ENCODE data around the gene PTPRQ. TPM values are rescaled to one million over a fixed set of nuclear protein-coding genes. Genes with fewer than 3 reads are reported as not detected.
A peak's percentile ranks its signal among the peaks of the same experiment; 100 is the strongest.

PTPRQ gene
- total RNA-seq, 8 experiments from 2014 or later: 0.08 to 20.0 (median 0.57) TPM; not detected in 1

GRCh38 chr12:80707126-80707829, 263.2 kb downstream of the PTPRQ start, which contains the start of gene MYF6:
TSS of gene MYF6 (plus strand) at chr12:80707634. CDS start at chr12:80707720, 86 bp downstream.
- WGBS, 10 experiments: 0 to 100% (median 80%) methylated on average over 1 to 4 of the region's 4 CpGs; no CpG with 5 or more reads in 2 of the 10 experiments
- in situ Hi-C loops (cut with MboI; ENCODE audit: low pct_unique_long_range_greater_than_20kb in 2 of 9, low sequenced_read_pairs in 9 of 9, unreplicated experiment in 9 of 9): no loop called here
- no peak for ATAC-seq (replicated peaks in 6 of 8)
- Histone ChIP-seq H3K4me3 (peak within 1 kb of the TSS in 2 of 5 donors; percentile 9 to 19), H3K4me1 (replicated peaks in 1 of 2) (no peaks in the 10 kb centered on the region), H3K27ac (no peak within 1 kb of the TSS)

DNA sequence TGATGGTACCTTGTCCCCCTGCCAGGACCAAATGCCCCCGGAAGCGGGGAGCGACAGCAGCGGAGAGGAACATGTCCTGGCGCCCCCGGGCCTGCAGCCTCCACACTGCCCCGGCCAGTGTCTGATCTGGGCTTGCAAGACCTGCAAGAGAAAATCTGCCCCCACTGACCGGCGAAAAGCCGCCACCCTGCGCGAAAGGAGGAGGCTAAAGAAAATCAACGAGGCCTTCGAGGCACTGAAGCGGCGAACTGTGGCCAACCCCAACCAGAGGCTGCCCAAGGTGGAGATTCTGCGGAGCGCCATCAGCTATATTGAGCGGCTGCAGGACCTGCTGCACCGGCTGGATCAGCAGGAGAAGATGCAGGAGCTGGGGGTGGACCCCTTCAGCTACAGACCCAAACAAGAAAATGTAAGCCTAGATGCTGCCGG, 263.8 kb downstream of the PTPRQ start:
- H3K4me3 ChIP-seq: no peak overlapping the region
- in situ Hi-C loops (cut with MboI; ENCODE audit: low pct_unique_long_range_greater_than_20kb in 2 of 9, low sequenced_read_pairs in 9 of 9, unreplicated experiment in 9 of 9): no loop called here
- H3K27ac ChIP-seq: no peak overlapping the region
- no peaks in the 10 kb centered on the region for H3K4me1 ChIP-seq (replicated peaks in 1 of 2)
- no peak for ATAC-seq (replicated peaks in 6 of 8)
- WGBS, 10 experiments: 65 to 100% (median 85%) methylated on average over 1 to 18 of the region's 21 CpGs; no CpG with 5 or more reads in 3 of the 10 experiments

DNA sequence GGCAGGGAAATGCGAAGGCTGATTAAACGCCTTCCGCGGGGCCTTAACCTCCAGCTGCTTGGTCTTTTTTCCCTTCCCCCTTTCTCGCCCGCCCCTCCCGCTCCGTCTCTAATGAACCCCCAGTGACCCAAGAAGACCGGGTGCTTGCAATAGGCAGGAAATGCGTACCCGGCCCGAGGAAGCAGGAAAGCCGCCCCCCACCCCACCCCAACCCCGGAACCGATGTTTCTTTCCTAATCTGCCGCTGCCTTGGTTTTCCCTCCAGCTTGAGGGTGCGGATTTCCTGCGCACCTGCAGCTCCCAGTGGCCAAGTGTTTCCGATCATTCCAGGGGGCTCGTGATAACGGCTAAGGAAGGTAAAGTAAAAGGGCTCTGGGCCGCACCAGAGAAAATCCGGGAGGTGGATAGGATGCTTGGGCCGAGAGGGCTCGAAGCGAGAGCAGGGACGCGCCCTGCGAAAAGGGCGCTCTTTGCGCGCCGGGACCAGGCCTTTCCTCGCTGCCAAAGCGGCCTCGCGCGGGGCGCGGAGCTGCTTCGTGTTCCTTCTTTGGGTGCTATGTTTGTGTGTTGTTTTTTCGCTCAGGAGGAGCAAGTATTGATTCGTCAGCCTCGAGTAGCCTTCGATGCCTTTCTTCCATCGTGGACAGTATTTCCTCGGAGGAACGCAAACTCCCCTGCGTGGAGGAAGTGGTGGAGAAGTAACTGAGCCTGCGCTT, 264.4 kb downstream of the PTPRQ start:
- H3K4me3 ChIP-seq: peak overlapping the region in 2 of 5 donors; percentile 9 to 19
- H3K27ac ChIP-seq: no peak overlapping the region
- in situ Hi-C loops (cut with MboI; ENCODE audit: low pct_unique_long_range_greater_than_20kb in 2 of 9, low sequenced_read_pairs in 9 of 9, unreplicated experiment in 9 of 9): no loop called here
- ATAC-seq (replicated peaks in 6 of 8): no peak
- WGBS, 10 experiments: 15 to 100% (median 43%) methylated on average over 1 to 11 of the region's 50 CpGs; no CpG with 5 or more reads in 2 of the 10 experiments
- no peaks in the 10 kb centered on the region for H3K4me1 ChIP-seq (replicated peaks in 1 of 2)

- H3K27ac ChIP-seq: no peak overlapping the region
- H3K4me1 ChIP-seq (replicated peaks in 1 of 2): no peaks in the 10 kb centered on the region
- WGBS, 10 experiments: 37 to 86% (median 59%) methylated on average over 1 to 10 of the region's 10 CpGs
- no peak overlapping the region for H3K4me3 ChIP-seq
- ATAC-seq (replicated peaks in 6 of 8): no peak
- in situ Hi-C loops (cut with MboI; ENCODE audit: low pct_unique_long_range_greater_than_20kb in 2 of 9, low sequenced_read_pairs in 9 of 9, unreplicated experiment in 9 of 9): no loop called here
These were observed 264.9 kb downstream of the PTPRQ start for GRCh38 chr12:80708975-80709328.

- ATAC-seq (replicated peaks in 6 of 8): no peak
- H3K27ac ChIP-seq: no peak overlapping the region
- WGBS, 10 experiments: 20 to 91% (median 83%) methylated on average over 1 to 13 of the region's 20 CpGs; no CpG with 5 or more reads in 1 of the 10 experiments
- no peaks in the 10 kb centered on the region for H3K4me1 ChIP-seq (replicated peaks in 1 of 2)
- in situ Hi-C loops (cut with MboI; ENCODE audit: low pct_unique_long_range_greater_than_20kb in 2 of 9, low sequenced_read_pairs in 9 of 9, unreplicated experiment in 9 of 9): no loop called here
- H3K4me3 ChIP-seq: no peak overlapping the region
These were observed 266.0 kb downstream of the PTPRQ start for GRCh38 chr12:80709811-80710726.

- no peak for ATAC-seq (replicated peaks in 6 of 8)
- H3K4me1 ChIP-seq (replicated peaks in 1 of 2): no peaks in the 10 kb centered on the region
- H3K4me3 ChIP-seq: no peak overlapping the region
- in situ Hi-C loops (cut with MboI; ENCODE audit: low pct_unique_long_range_greater_than_20kb in 2 of 9, low sequenced_read_pairs in 9 of 9, unreplicated experiment in 9 of 9): no loop called here
- H3K27ac ChIP-seq: no peak overlapping the region
- 20 to 100% (median 86%) methylated on average over 1 of the region's 1 CpG; no CpG with 5 or more reads in 3 of the 10 experiments for WGBS, 10 experiments
These were observed 266.9 kb downstream of the PTPRQ start for GRCh38 chr12:80710727-80711449.

DNA sequence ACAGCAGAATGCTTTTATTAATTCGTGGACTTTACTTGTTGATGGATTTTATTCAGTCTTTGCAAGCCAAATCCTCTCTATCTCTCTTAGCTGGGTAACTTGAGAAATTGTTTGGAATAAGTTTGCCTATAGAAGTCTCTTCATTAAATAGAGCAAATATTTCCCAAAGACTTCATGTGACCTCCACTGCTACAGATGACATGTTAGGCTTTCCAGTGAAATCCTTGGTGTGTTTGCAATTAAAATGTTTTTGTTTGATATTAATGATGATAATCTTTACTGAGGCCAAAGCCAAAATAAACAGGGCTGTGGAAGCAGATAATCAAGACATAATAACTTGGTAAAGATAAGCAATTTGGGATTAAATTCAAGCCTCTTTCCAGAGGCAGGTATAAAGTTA, 267.8 kb downstream of the PTPRQ start:
- in situ Hi-C loops (cut with MboI; ENCODE audit: low pct_unique_long_range_greater_than_20kb in 2 of 9, low sequenced_read_pairs in 9 of 9, unreplicated experiment in 9 of 9): no loop called here
- H3K4me3 ChIP-seq: no peak overlapping the region
- no peaks in the 10 kb centered on the region for H3K4me1 ChIP-seq (replicated peaks in 1 of 2)
- 33 to 89% (median 67%) methylated on average over 1 of the region's 1 CpG; no CpG with 5 or more reads in 3 of the 10 experiments for WGBS, 10 experiments
- no peak for ATAC-seq (replicated peaks in 6 of 8)
- H3K27ac ChIP-seq: no peak overlapping the region

DNA sequence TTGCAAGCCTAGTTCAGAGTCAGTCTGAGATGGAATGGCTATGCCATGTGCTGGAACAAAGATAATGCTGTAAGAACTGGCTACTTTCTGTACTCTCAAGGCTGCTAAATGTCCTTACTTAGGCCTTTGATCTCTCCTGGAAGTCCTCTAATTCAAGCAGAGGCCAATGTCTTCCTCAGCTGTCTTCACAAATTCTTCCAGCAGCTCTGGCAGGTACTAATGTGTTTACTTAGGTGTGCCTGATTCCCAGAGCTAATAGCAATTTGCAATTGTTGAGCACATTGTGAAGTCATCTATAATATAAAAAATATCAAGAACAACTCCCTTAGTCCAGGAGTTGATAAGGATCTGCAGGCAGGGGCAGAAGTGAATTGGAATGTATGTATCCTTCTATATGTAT, 268.8 kb downstream of the PTPRQ start:
- H3K27ac ChIP-seq: no peak overlapping the region
- ATAC-seq (replicated peaks in 6 of 8): no peak
- in situ Hi-C loops (cut with MboI; ENCODE audit: low pct_unique_long_range_greater_than_20kb in 2 of 9, low sequenced_read_pairs in 9 of 9, unreplicated experiment in 9 of 9): no loop called here
- H3K4me1 ChIP-seq (replicated peaks in 1 of 2): no peaks in the 10 kb centered on the region
- no peak overlapping the region for H3K4me3 ChIP-seq

DNA sequence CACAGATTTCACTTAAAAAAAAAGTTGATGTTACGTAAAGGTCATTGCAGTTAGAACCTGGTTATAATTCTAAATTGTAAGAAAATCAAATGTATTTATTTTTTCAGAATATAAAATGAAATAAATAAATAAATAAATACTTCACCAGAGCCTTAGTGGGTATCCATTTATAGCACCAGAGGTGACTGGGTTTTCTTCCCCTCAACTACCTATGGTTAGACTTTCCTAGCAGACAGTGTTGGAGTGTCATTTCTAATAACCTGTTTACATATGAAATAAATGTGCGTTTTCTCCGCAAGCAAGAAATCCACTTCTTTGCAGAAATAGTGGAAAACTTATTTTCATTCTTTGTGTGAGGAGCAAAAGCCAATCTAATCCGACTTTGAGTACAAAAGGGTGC, 269.4 kb downstream of the PTPRQ start:
- no peak overlapping the region for H3K27ac ChIP-seq
- WGBS, 10 experiments: 73 to 100% (median 84%) methylated on average over 1 to 4 of the region's 4 CpGs
- in situ Hi-C loops (cut with MboI; ENCODE audit: low pct_unique_long_range_greater_than_20kb in 2 of 9, low sequenced_read_pairs in 9 of 9, unreplicated experiment in 9 of 9): no loop called here
- no peaks in the 10 kb centered on the region for H3K4me1 ChIP-seq (replicated peaks in 1 of 2)
- no peak overlapping the region for H3K4me3 ChIP-seq
- ATAC-seq (replicated peaks in 6 of 8): no peak

GRCh38 chr12:80714055-80714454, 270.0 kb downstream of the PTPRQ start:
- Histone ChIP-seq H3K27ac (no peak overlapping the region), H3K4me3 (no peak overlapping the region), H3K4me1 (replicated peaks in 1 of 2) (no peaks in the 10 kb centered on the region)
- ATAC-seq (replicated peaks in 6 of 8): no peak
- in situ Hi-C loops (cut with MboI; ENCODE audit: low pct_unique_long_range_greater_than_20kb in 2 of 9, low sequenced_read_pairs in 9 of 9, unreplicated experiment in 9 of 9): no loop called here
- WGBS, 10 experiments: 28 to 82% (median 52%) methylated on average over 3 to 15 of the region's 16 CpGs

DNA sequence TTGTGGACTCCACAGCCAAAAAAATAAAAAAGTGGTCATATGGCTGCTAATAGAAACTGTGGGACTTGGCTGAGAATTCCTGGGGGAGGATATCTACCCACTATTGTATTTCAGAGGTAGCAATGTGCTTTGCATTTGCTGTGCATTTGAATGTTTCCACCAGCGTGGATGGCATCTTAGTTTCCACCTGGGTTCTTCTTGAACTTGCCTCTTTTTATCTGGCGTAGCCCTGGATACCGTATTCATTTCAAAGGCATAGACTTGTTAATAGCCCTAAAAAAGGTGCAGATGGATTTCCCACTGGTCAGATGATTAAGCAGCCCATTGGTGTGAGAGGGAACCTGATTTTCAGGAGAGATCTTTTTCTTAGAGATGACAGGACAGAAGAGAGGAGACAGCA, 270.8 kb downstream of the PTPRQ start:
- Histone ChIP-seq H3K4me1 (replicated peaks in 1 of 2) (no peaks in the 10 kb centered on the region), H3K27ac (no peak overlapping the region), H3K4me3 (no peak overlapping the region)
- in situ Hi-C loops (cut with MboI; ENCODE audit: low pct_unique_long_range_greater_than_20kb in 2 of 9, low sequenced_read_pairs in 9 of 9, unreplicated experiment in 9 of 9): no loop called here
- 29 to 100% (median 58%) methylated on average over 1 to 3 of the region's 3 CpGs; no CpG with 5 or more reads in 4 of the 10 experiments for WGBS, 10 experiments
- no peak for ATAC-seq (replicated peaks in 6 of 8)

DNA sequence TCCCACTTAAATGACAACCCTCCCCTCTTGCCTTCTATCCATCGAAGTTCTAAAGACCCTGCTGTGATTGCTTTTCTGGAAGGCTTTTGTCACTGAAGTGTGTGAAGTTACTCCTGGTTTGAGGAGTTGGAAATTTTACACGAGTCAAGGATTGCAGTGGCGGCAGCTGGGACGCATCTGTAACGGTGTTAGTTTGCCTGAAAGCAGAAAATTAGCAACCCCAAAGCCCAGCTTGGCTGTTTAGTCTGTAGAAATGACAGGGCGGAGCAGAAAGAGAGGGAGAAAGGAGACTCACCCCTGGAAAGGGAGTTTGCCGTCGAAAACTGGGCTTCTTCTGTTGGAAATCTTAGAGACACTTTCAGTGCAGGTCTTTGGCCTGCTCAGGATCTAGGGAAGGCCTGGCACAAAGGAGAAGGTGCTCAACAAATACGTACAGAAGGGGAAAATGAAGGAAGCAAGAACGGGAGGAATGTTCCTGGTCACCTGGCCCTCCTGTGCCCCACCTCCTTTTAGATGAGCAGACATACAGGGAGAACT, 271.7 kb downstream of the PTPRQ start:
- H3K4me3 ChIP-seq: no peak overlapping the region
- no peaks in the 10 kb centered on the region for H3K4me1 ChIP-seq (replicated peaks in 1 of 2)
- in situ Hi-C loops (cut with MboI; ENCODE audit: low pct_unique_long_range_greater_than_20kb in 2 of 9, low sequenced_read_pairs in 9 of 9, unreplicated experiment in 9 of 9): no loop called here
- no peak for ATAC-seq (replicated peaks in 6 of 8)
- WGBS, 10 experiments: 25 to 80% (median 62%) methylated on average over 1 to 10 of the region's 10 CpGs; no CpG with 5 or more reads in 2 of the 10 experiments
- no peak overlapping the region for H3K27ac ChIP-seq

Measured in motor neuron (in vitro differentiated cells).